HepG2 (cell line): ENCODE data around the gene HLF. TPM values are rescaled to one million over a fixed set of nuclear protein-coding genes. Genes with fewer than 3 reads are reported as not detected.
A peak's percentile ranks its signal among the peaks of the same experiment; 100 is the strongest.

ENCODE experiments used
- ATM ChIP-seq: fragments of 450-650 bp; IDR thresholded peaks from 2 replicates; pipeline ENCODE4 v1.7.1; 2017; ENCODE audit warnings: mild to moderate bottlenecking, borderline replicate concordance
- CBFB ChIP-seq: sonication (generic); formaldehyde crosslinking; IDR thresholded peaks from 2 replicates; pipeline ENCODE4 v1.4.0; 2020; ENCODE audit warnings: missing genetic modification reagents
- CHCHD3 ChIP-seq: sonication (generic); formaldehyde crosslinking; IDR thresholded peaks from 2 replicates; pipeline ENCODE4 v1.8.0; 2022; ENCODE audit warnings: mild to moderate bottlenecking, missing genetic modification reagents, moderate library complexity
- CSRNP2 ChIP-seq: sonication (generic); formaldehyde crosslinking; conservative IDR thresholded peaks from 2 replicates; pipeline ENCODE4 v1.8.0; 2022; ENCODE audit warnings: low read depth, missing genetic modification reagents
- FOXP4 ChIP-seq: sonication (generic); formaldehyde crosslinking; IDR thresholded peaks from 2 replicates; pipeline ENCODE4 v1.4.0; 2020; ENCODE audit warnings: missing genetic modification reagents
- GFI1 ChIP-seq: sonication (generic); formaldehyde crosslinking; IDR thresholded peaks from 2 replicates; pipeline ENCODE4 v1.5.0; 2020; ENCODE audit warnings: missing genetic modification reagents, mild to moderate bottlenecking, borderline replicate concordance
- HBP1 ChIP-seq: IDR thresholded peaks from 2 replicates; pipeline ENCODE4 v1.6.1; 2016; ENCODE audit warnings: low read depth, control low read depth
- HNF4G ChIP-seq, 2 experiments: sonication (generic) in 1 of 2; formaldehyde crosslinking in 1 of 2; IDR thresholded peaks; 2 replicates each; pipeline versions ENCODE4 v1.4.0 to v1.6.1; 2011 to 2020; ENCODE audit warnings: borderline replicate concordance in 2 of 2, low read depth in 2 of 2, mild to moderate bottlenecking in 2 of 2, low read length in 1 of 2, missing genetic modification reagents in 1 of 2, moderate library complexity in 1 of 2
- MTF2 ChIP-seq: sonication (generic); formaldehyde crosslinking; IDR thresholded peaks from 2 replicates; pipeline ENCODE4 v1.5.0; 2020; ENCODE audit warnings: missing genetic modification reagents, borderline replicate concordance
- MYNN ChIP-seq: sonication (generic); formaldehyde crosslinking; IDR thresholded peaks from 2 replicates; pipeline ENCODE4 v1.4.0; 2020; ENCODE audit warnings: mild to moderate bottlenecking, low read depth, missing genetic modification reagents
- NR1H2 ChIP-seq: sonication (generic); formaldehyde crosslinking; IDR thresholded peaks from 2 replicates; pipeline ENCODE4 v1.8.1; 2022; ENCODE audit warnings: low read depth, missing genetic modification reagents, borderline replicate concordance
- PTBP1 ChIP-seq: fragments of 200-400 bp; formaldehyde crosslinking; IDR thresholded peaks from 2 replicates; pipeline ENCODE4 v1.6.1; 2018; ENCODE audit warnings: low read length, low read depth; ENCODE audit not compliant: poor library complexity, severe bottlenecking
- REL ChIP-seq: sonication (generic); formaldehyde crosslinking; conservative IDR thresholded peaks from 2 replicates; pipeline ENCODE4 v1.8.0; 2022; ENCODE audit warnings: mild to moderate bottlenecking, missing genetic modification reagents, moderate library complexity
- RORA ChIP-seq: sonication (generic); formaldehyde crosslinking; IDR thresholded peaks from 2 replicates; pipeline ENCODE4 v1.5.0; 2020; ENCODE audit warnings: mild to moderate bottlenecking, missing genetic modification reagents, moderate library complexity
- SAP130 ChIP-seq: IDR thresholded peaks from 2 replicates; pipeline ENCODE4 v1.6.1; 2016; ENCODE audit warnings: low read depth
- ZBTB26 ChIP-seq: IDR thresholded peaks from 2 replicates; pipeline ENCODE4 v1.6.1; 2016; ENCODE audit warnings: missing compliant biosample characterization, missing genetic modification reagents, borderline replicate concordance
- ZNF12 ChIP-seq: sonication (generic); formaldehyde crosslinking; IDR thresholded peaks from 2 replicates; pipeline ENCODE4 v1.5.0; 2020; ENCODE audit warnings: missing genetic modification reagents
- ZNF251 ChIP-seq: sonication (generic); formaldehyde crosslinking; IDR thresholded peaks from 2 replicates; pipeline ENCODE4 v1.9.0; 2021; ENCODE audit warnings: mild to moderate bottlenecking, missing genetic modification reagents
- ZNF619 ChIP-seq: sonication (generic); formaldehyde crosslinking; IDR thresholded peaks from 2 replicates; pipeline ENCODE4 v1.4.0; 2020; ENCODE audit warnings: mild to moderate bottlenecking, missing genetic modification reagents
- ZNF652 ChIP-seq: IDR thresholded peaks from 2 replicates; pipeline ENCODE4 v1.6.1; 2016; ENCODE audit warnings: low read depth, borderline replicate concordance
- ZNF704 ChIP-seq: sonication (generic); formaldehyde crosslinking; IDR thresholded peaks from 2 replicates; pipeline ENCODE4 v1.8.1; 2023; ENCODE audit warnings: mild to moderate bottlenecking, inconsistent platforms, moderate library complexity, missing genetic modification reagents, borderline replicate concordance
- ZNF740 ChIP-seq: sonication (generic); formaldehyde crosslinking; IDR thresholded peaks from 2 replicates; pipeline ENCODE4 v1.4.0; 2020; ENCODE audit warnings: missing genetic modification reagents
- ZNF780A ChIP-seq: sonication (generic); formaldehyde crosslinking; IDR thresholded peaks from 2 replicates; pipeline ENCODE4 v1.8.0; 2022; ENCODE audit warnings: mild to moderate bottlenecking, missing genetic modification reagents, moderate library complexity
- polyA plus RNA-seq, 8 experiments: library from polyadenylated mRNA; depleted of rRNA in 3 of 8; stranded (reverse) in 7 of 8; unstranded in 1 of 8; fragments of >200 nt; fragmentation: Illumina TruSeq in 4 of 8; extraction: Trizol in 4 of 8; gene quantifications; 2 replicates each; pipeline versions ENCODE4 v1.2.1 to v1.2.3, GENCODE V29; 2011 to 2016; ENCODE audit warnings: low read depth in 4 of 8, missing spikeins in 1 of 8, mixed read lengths in 1 of 8; ENCODE audit not compliant: insufficient read depth in 1 of 8
- total RNA-seq, 5 experiments: library from RNA; depleted of rRNA; stranded (reverse); fragments of >200 nt; fragmentation: Illumina TruSeq; extraction: Trizol; gene quantifications; 2 replicates each; pipeline ENCODE4 v1.2.3, GENCODE V29; 2016; ENCODE audit warnings: low read depth in 1 of 5

Gene HLF
- total and polyA plus RNA-seq, 2 of the 13 experiments (the other 11 are each of a cell fraction or from before 2014, with no cell fraction given): 202 to 346 TPM

- TF ChIP-seq ZBTB26 (CRISPR knock-in tag) (0 out of 2 replicates have a peak, but pooled peaks have one; percentile 12), FOXP4 (CRISPR knock-in tag) (no peak; the same call in 1 of the 2 replicates), ZNF652 (CRISPR knock-in tag) (no peak), ZNF780A (CRISPR knock-in tag) (no peak), CSRNP2 (no peak), ATM (no peak), CHCHD3 (CRISPR knock-in tag) (no peak), PTBP1 (no peak), REL (CRISPR knock-in tag) (no peak), GFI1 (CRISPR knock-in tag) (no peak), SAP130 (CRISPR knock-in tag) (no peak), ZNF619 (CRISPR knock-in tag) (no peak), HBP1 (CRISPR knock-in tag) (0 out of 2 replicates have a peak, but pooled peaks have one; percentile 2), NR1H2 (no peak), RORA (CRISPR knock-in tag) (no peak), ZNF740 (CRISPR knock-in tag) (no peak), ZNF251 (0 out of 2 replicates have a peak, but pooled peaks have one; percentile 33), MYNN (CRISPR knock-in tag) (no peak), ZNF704 (peak; percentile 6; the same call in 1 of the 2 replicates), HNF4G (IDR thresholded peaks at IDR 0.05; ENCODE audit: borderline replicate concordance, low read depth, low read length) (no peak), HNF4G (CRISPR knock-in tag; IDR thresholded peaks at IDR 0.05; ENCODE audit: borderline replicate concordance, low read depth) (no peak), MTF2 (no peak), CBFB (CRISPR knock-in tag) (no peak), ZNF12 (CRISPR knock-in tag) (peak; percentile 7; the same call in 1 of the 2 replicates)
Observed at GRCh38 chr17:55284944-55285339, 20.2 kb downstream of the HLF start (continued).
